22Rv1 (cell line): ENCODE results near the gene ABCC12.

ENCODE experiments used
- CTCF ChIP-seq: fragments of 450-650 bp; IDR thresholded peaks from 2 replicates; pipeline ENCODE4 v1.5.1; 2017; ENCODE audit warnings: mild to moderate bottlenecking
- ZFX ChIP-seq: fragments of 450-650 bp; IDR thresholded peaks from 2 replicates; pipeline ENCODE4 v1.6.1; 2017; ENCODE audit warnings: antibody characterized with exemption, borderline replicate concordance

- TF ChIP-seq CTCF (no peak), ZFX (no peak)
Measured at GRCh38 chr16:48188449-48189102, 32.8 kb upstream of the ABCC12 start.
